Small intestine (tissue), 7 donors: ENCODE measurements around the gene ZSWIM3. TPM values are rescaled to one million over a fixed set of nuclear protein-coding genes. Genes with fewer than 3 reads are reported as not detected.
A peak's percentile ranks its signal among the peaks of the same experiment; 100 is the strongest.

ENCODE experiments used
- DNase-seq, 2 donors: peaks; one replicate each; pipeline versions ENCODE4 v3.0.0 to v3.0.0-alpha.2; 2013
- FAIRE-seq: peaks from 2 replicates; lab custom pipeline; 2012; peaks lifted over from hg19 to GRCh38; lab: Jason Lieb, UNC
- H3K27ac ChIP-seq, 3 donors: one replicate each; pipeline ENCODE4 v1.5.1; 2013; ENCODE audit warnings: low read length in 2 of 3, mild to moderate bottlenecking in 2 of 3, control low read depth in 1 of 3, inconsistent platforms in 1 of 3, low read depth in 1 of 3, moderate library complexity in 1 of 3
- H3K27me3 ChIP-seq, 3 donors: one replicate each; pipeline ENCODE4 v1.6.1; 2013; ENCODE audit warnings: low read length in 3 of 3, inconsistent platforms in 1 of 3; ENCODE audit not compliant: control insufficient read depth in 3 of 3, insufficient read depth in 3 of 3
- H3K36me3 ChIP-seq, 3 donors: one replicate each; pipeline ENCODE4 v1.6.1; 2013; ENCODE audit warnings: low read length in 3 of 3, inconsistent platforms in 1 of 3, low read depth in 1 of 3, mild to moderate bottlenecking in 1 of 3, moderate library complexity in 1 of 3; ENCODE audit not compliant: control insufficient read depth in 3 of 3, insufficient read depth in 2 of 3
- H3K4me1 ChIP-seq, 3 donors: one replicate each; pipeline ENCODE4 v1.6.1; 2013; ENCODE audit warnings: low read length in 2 of 3, inconsistent platforms in 1 of 3, low read depth in 1 of 3, mild to moderate bottlenecking in 1 of 3, moderate library complexity in 1 of 3; ENCODE audit not compliant: control insufficient read depth in 3 of 3, insufficient read depth in 2 of 3
- H3K4me3 ChIP-seq, 3 donors: one replicate each; pipeline ENCODE4 v1.5.1; 2013; ENCODE audit warnings: low read length in 3 of 3, control low read depth in 1 of 3, inconsistent platforms in 1 of 3, low read depth in 1 of 3, mild to moderate bottlenecking in 1 of 3, moderate library complexity in 1 of 3
- H3K9me3 ChIP-seq, 2 donors: one replicate each; pipeline ENCODE4 v1.6.1; 2013; ENCODE audit warnings: low read depth in 1 of 2, low read length in 1 of 2; ENCODE audit not compliant: control insufficient read depth in 2 of 2, insufficient read depth in 1 of 2
- WGBS, 3 donors: extraction: QIAGEN DNeasy Blood & Tissue Kit; methylation state at CpG; one replicate each; pipeline ENCODE4 v1.1.7; 2013; 5-methylcytosine and 5-hydroxymethylcytosine counted together
- polyA plus RNA-seq, 4 donors: library from polyadenylated mRNA; stranded (reverse) in 3 of 4; unstranded in 1 of 4; fragments of 200-250 nt in 3 of 4; fragments of 120-200 nt in 1 of 4; gene quantifications; one replicate each; pipeline versions ENCODE4 v1.2.1 to v1.2.3, GENCODE V29; 2013
- donor health status: healthy with polysubstance abuse.
- donor health status: control.
- donor health status: control.
- donor health status: Bipolar disorder and iron deficiency.
- donor health status: healthy.

Gene ZSWIM3
- polyA plus RNA-seq, 4 donors: 2.7 to 6.8 (median 4.1) TPM

- no peaks in the 10 kb centered on the region for H3K27me3 ChIP-seq
- peaks cover 0 to 16% (median 0%) of the 10 kb centered on the region in 3 donors for H3K36me3 ChIP-seq
- peaks cover 0 to 25% (median 4%) of the 10 kb centered on the region in 3 donors for H3K4me1 ChIP-seq
- no peaks in the 10 kb centered on the region for H3K9me3 ChIP-seq
- no peak for DNase-seq
- H3K4me3 ChIP-seq: no peak overlapping the region
- FAIRE-seq: no peak
- H3K27ac ChIP-seq: peak overlapping the region in 1 of 3 donors; percentile 25
- 74 to 78% (median 77%) methylated on average over 22 of the region's 22 CpGs for WGBS, 3 donors
These were observed 52.6 kb downstream of the ZSWIM3 start for GRCh38 chr20:45909817-45910669.

- peak overlapping the region in 2 of 3 donors; percentile 46 to 57 for H3K4me3 ChIP-seq
- H3K4me1 ChIP-seq: peaks cover 0 to 25% (median 4%) of the 10 kb centered on the region in 3 donors
- 1 to 4% (median 3%) methylated on average over 43 of the region's 43 CpGs for WGBS, 3 donors
- DNase-seq (peak; percentile 91 to 98), FAIRE-seq (no peak)
- H3K36me3 ChIP-seq: peaks cover 0 to 11% (median 0%) of the 10 kb centered on the region in 3 donors
- H3K9me3 ChIP-seq: no peaks in the 10 kb centered on the region
- H3K27me3 ChIP-seq: no peaks in the 10 kb centered on the region
- H3K27ac ChIP-seq: peak overlapping the region in 2 of 3 donors; percentile 64 to 84
These were observed 53.5 kb downstream of the ZSWIM3 start for GRCh38 chr20:45910670-45911485.

- WGBS, 3 donors: 1 to 4% (median 2%) methylated on average over 40 to 58 of the region's 58 CpGs
- DNase-seq: peak in 1 of 2 donors; percentile 66
- no peak for FAIRE-seq
- H3K4me3 ChIP-seq: peak within 1 kb of the TSS; percentile 18 to 57 (median 46)
- H3K27ac ChIP-seq: peak within 1 kb of the TSS in 2 of 3 donors; percentile 64 to 84
- no peaks in the 10 kb centered on the region for H3K9me3 ChIP-seq
- peaks cover 0 to 25% (median 4%) of the 10 kb centered on the region in 3 donors for H3K4me1 ChIP-seq
- H3K27me3 ChIP-seq: no peaks in the 10 kb centered on the region
- H3K36me3 ChIP-seq: peaks cover 0 to 8% (median 0%) of the 10 kb centered on the region in 3 donors
These were observed 54.3 kb downstream of the ZSWIM3 start, which contains the start of gene PLTP for GRCh38 chr20:45911486-45912343. Gene PLTP, minus strand, starts transcription at chr20:45912155. Its CDS starts 703 bp downstream, at chr20:45911452.

- H3K27me3 ChIP-seq: no peaks in the 10 kb centered on the region
- peak overlapping the region in 1 of 3 donors; percentile 59 for H3K27ac ChIP-seq
- H3K4me3 ChIP-seq: peak overlapping the region in 2 of 3 donors; percentile 18 to 57
- H3K36me3 ChIP-seq: peaks cover 0 to 7% (median 0%) of the 10 kb centered on the region in 3 donors
- H3K9me3 ChIP-seq: no peaks in the 10 kb centered on the region
- WGBS, 3 donors: 17 to 31% (median 27%) methylated on average over 4 of the region's 4 CpGs
- no peak for DNase-seq
- FAIRE-seq: no peak
- H3K4me1 ChIP-seq: peaks cover 0 to 25% (median 4%) of the 10 kb centered on the region in 3 donors
These were observed 54.9 kb downstream of the ZSWIM3 start for GRCh38 chr20:45912344-45912682.

- Histone ChIP-seq H3K9me3 (no peaks in the 10 kb centered on the region), H3K4me1 (peaks cover 0 to 31% (median 4%) of the 10 kb centered on the region in 3 donors), H3K36me3 (peaks cover 0 to 2% (median 0%) of the 10 kb centered on the region in 3 donors), H3K27me3 (no peaks in the 10 kb centered on the region), H3K27ac (no peak overlapping the region), H3K4me3 (no peak overlapping the region)
- no peak for DNase-seq
- 57 to 61% (median 58%) methylated on average over 5 of the region's 5 CpGs for WGBS, 3 donors
- FAIRE-seq: no peak
These were observed 55.7 kb downstream of the ZSWIM3 start for GRCh38 chr20:45913116-45913515.

GRCh38 chr20:45917790-45918141 lies 60.4 kb downstream of the ZSWIM3 start:
- no peaks in the 10 kb centered on the region for H3K36me3 ChIP-seq
- FAIRE-seq (no peak), DNase-seq (peak in 1 of 2 donors; percentile 32)
- peaks cover 0 to 26% (median 0%) of the 10 kb centered on the region in 3 donors for H3K4me1 ChIP-seq
- no peaks in the 10 kb centered on the region for H3K27me3 ChIP-seq
- H3K27ac ChIP-seq: peak overlapping the region in 2 of 3 donors; percentile 75 to 81
- H3K4me3 ChIP-seq: no peak overlapping the region
- 55 to 78% (median 64%) methylated on average over 5 of the region's 5 CpGs for WGBS, 3 donors
- H3K9me3 ChIP-seq: no peaks in the 10 kb centered on the region

GRCh38 chr20:45918182-45918737 lies 60.8 kb downstream of the ZSWIM3 start:
- peaks cover 0 to 26% (median 0%) of the 10 kb centered on the region in 3 donors for H3K4me1 ChIP-seq
- no peaks in the 10 kb centered on the region for H3K27me3 ChIP-seq
- DNase-seq: peak; percentile 53 to 86
- H3K36me3 ChIP-seq: no peaks in the 10 kb centered on the region
- H3K9me3 ChIP-seq: no peaks in the 10 kb centered on the region
- H3K4me3 ChIP-seq: no peak overlapping the region
- H3K27ac ChIP-seq: peak overlapping the region in 2 of 3 donors; percentile 75 to 81
- FAIRE-seq: no peak
- WGBS, 3 donors: 47 to 60% (median 49%) methylated on average over 5 of the region's 5 CpGs
